Keratinocyte (primary cell): ENCODE results near the gene PPM1H. TPM values are rescaled to one million over a fixed set of nuclear protein-coding genes. Genes with fewer than 3 reads are reported as not detected.

ENCODE experiments used
- DNase-seq: peaks from one replicate; pipeline ENCODE4 v3.0.0-alpha.2; 2011; ENCODE audit warnings: low read depth, missing footprints, low spot score
- FAIRE-seq: peaks from 2 replicates; lab custom pipeline; 2011; peaks lifted over from hg19 to GRCh38; lab: Jason Lieb, UNC
- H2AFZ ChIP-seq: 2 replicates; pipeline ENCODE4 v1.6.0; 2012; ENCODE audit warnings: low read length, control low read depth, inconsistent platforms; ENCODE audit not compliant: control insufficient read depth
- H3K27ac ChIP-seq: 2 replicates; pipeline ENCODE4 v1.5.1; 2011; ENCODE audit warnings: low read length; ENCODE audit not compliant: control insufficient read depth, insufficient read depth
- H3K27me3 ChIP-seq: 3 replicates; pipeline ENCODE4 v1.6.0; 2011; ENCODE audit warnings: low read length; ENCODE audit not compliant: control insufficient read depth, insufficient read depth; ENCODE audit errors: extremely low read depth
- H3K36me3 ChIP-seq, 2 experiments: 2 replicates in 1 of 2; 3 replicates in 1 of 2; pipeline ENCODE4 v1.5.1; 2011; ENCODE audit warnings: low read length in 2 of 2, mild to moderate bottlenecking in 1 of 2; ENCODE audit not compliant: control insufficient read depth in 2 of 2, insufficient read depth in 2 of 2; ENCODE audit errors: extremely low read depth in 1 of 2
- H3K4me1 ChIP-seq: 3 replicates; pipeline ENCODE4 v1.5.1; 2011; ENCODE audit warnings: low read length; ENCODE audit not compliant: control insufficient read depth, insufficient read depth; ENCODE audit errors: extremely low read depth
- H3K4me2 ChIP-seq: 3 replicates; pipeline ENCODE4 v1.6.0; 2011; ENCODE audit warnings: low read depth, low read length; ENCODE audit not compliant: control insufficient read depth, insufficient read depth; ENCODE audit errors: extremely low read depth
- H3K4me3 ChIP-seq, 3 experiments: fragments of 200-600 bp in 1 of 3; sonication (generic) in 1 of 3; 2 replicates in 2 of 3; 3 replicates in 1 of 3; pipeline ENCODE4 v1.5.1; 2011 to 2016; ENCODE audit warnings: low read length in 3 of 3, mild to moderate bottlenecking in 3 of 3, control low read depth in 2 of 3, inconsistent platforms in 1 of 3, low read depth in 1 of 3, mixed read lengths in 1 of 3, mixed run types in 1 of 3, moderate library complexity in 1 of 3; ENCODE audit not compliant: control insufficient read depth in 2 of 3, insufficient read depth in 2 of 3; ENCODE audit errors: extremely low read depth in 1 of 3
- H3K79me2 ChIP-seq: 2 replicates; pipeline ENCODE4 v1.6.0; 2012; ENCODE audit warnings: low read length; ENCODE audit not compliant: control insufficient read depth, insufficient read depth
- H3K9ac ChIP-seq: 3 replicates; pipeline ENCODE4 v1.6.0; 2011; ENCODE audit warnings: low read length; ENCODE audit not compliant: control insufficient read depth, insufficient read depth; ENCODE audit errors: extremely low read depth
- H3K9me1 ChIP-seq: 3 replicates; pipeline ENCODE4 v1.6.0; 2011; ENCODE audit warnings: low read length; ENCODE audit not compliant: control insufficient read depth, insufficient read depth; ENCODE audit errors: extremely low read depth
- H3K9me3 ChIP-seq: 2 replicates; pipeline ENCODE4 v1.5.1; 2012; ENCODE audit warnings: low read depth, low read length; ENCODE audit not compliant: control insufficient read depth
- H4K20me1 ChIP-seq: 3 replicates; pipeline ENCODE4 v1.6.0; 2011; ENCODE audit warnings: low read length; ENCODE audit not compliant: control insufficient read depth, insufficient read depth; ENCODE audit errors: extremely low read depth
- EZH2 ChIP-seq: IDR thresholded peaks from one replicate; pipeline ENCODE4 v1.6.1; 2012; ENCODE audit warnings: inconsistent platforms, mild to moderate bottlenecking, low read length, moderate library complexity
- dilution Hi-C: fragments of 300-500 bp; cut with MboI; formaldehyde crosslinking; loops from one replicate; pipeline ENCODE4 v1.7.0; 2020; ENCODE audit warnings: low sequenced_read_pairs; ENCODE audit not compliant: extremely low pct_ligation_motif_present
- polyA plus RNA-seq, 5 experiments: library from polyadenylated mRNA; depleted of rRNA in 3 of 5; stranded (reverse) in 3 of 5; stranded (forward) in 1 of 5; unstranded in 1 of 5; fragments of >200 nt; gene quantifications; 1 replicate in 1 of 5; 2 replicates in 3 of 5; 3 replicates in 1 of 5; pipeline versions ENCODE4 v1.2.1 to v1.2.3, GENCODE V29; 2011 to 2012; ENCODE audit warnings: missing spikeins in 2 of 5, low read depth in 1 of 5, low replicate concordance in 1 of 5
- TF ChIP-seq, protein P1 (sequence below), 3 experiments: IDR thresholded peaks in 1 of 3; conservative IDR thresholded peaks in 1 of 3; optimal IDR thresholded peaks in 1 of 3; 2 replicates in 2 of 3; 3 replicates in 1 of 3; pipeline versions ENCODE3 to v1.5.1; 2011; ENCODE audit warnings: low read length in 3 of 3, mild to moderate bottlenecking in 3 of 3, moderate library complexity in 2 of 3, control low read depth in 1 of 3, inconsistent platforms in 1 of 3; ENCODE audit not compliant: insufficient read depth in 2 of 3; ENCODE audit errors: extremely low read depth in 1 of 3

Gene PPM1H
- polyA plus RNA-seq, 1 donor (not counting 4 experiments of a cell fraction or from before 2014, with no cell fraction given): 0.09 TPM

DNA sequence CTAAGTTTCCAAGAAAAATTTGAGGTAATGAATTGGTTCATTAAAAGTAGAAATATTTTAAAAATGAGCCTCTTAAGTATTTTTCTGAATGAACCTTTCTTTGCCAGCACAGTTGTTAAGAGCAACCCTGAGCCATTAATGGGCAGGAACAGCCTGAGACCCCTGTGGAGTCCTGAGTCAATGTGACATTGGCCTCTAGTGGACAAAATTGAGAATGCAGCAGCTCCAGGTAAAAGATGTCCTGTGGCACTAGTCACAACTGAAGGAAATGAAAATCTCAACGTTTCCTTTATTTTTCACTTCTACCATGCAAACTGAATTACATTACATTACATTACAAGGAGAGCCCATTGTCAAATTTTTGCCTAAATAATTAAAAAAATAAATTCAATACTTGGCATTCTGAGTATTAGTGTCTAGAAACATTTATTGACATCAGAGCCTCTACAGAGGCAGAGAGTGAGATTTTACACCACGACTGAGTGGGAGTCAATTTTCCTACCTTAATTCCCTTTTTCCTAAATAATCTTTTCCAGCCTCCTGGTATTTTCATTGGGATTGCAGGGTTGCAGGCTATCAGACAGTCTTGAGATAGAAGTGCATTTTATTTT lies 135.7 kb downstream of the PPM1H start:
- Histone ChIP-seq H3K9ac (no peak overlapping the region), H3K27me3 (no peaks in the 10 kb centered on the region), H3K4me1 (no peaks in the 10 kb centered on the region), H3K27ac (no peak overlapping the region), H2AFZ (no peak overlapping the region), H3K9me1 (no peaks in the 10 kb centered on the region), H3K36me3 (no peaks in the 10 kb centered on the region), H3K4me2 (no peak overlapping the region), H3K79me2 (no peaks in the 10 kb centered on the region), H3K9me3 (no peaks in the 10 kb centered on the region), H4K20me1 (no peaks in the 10 kb centered on the region), H3K4me3 (no peak overlapping the region)
- TF ChIP-seq, protein P1, sequence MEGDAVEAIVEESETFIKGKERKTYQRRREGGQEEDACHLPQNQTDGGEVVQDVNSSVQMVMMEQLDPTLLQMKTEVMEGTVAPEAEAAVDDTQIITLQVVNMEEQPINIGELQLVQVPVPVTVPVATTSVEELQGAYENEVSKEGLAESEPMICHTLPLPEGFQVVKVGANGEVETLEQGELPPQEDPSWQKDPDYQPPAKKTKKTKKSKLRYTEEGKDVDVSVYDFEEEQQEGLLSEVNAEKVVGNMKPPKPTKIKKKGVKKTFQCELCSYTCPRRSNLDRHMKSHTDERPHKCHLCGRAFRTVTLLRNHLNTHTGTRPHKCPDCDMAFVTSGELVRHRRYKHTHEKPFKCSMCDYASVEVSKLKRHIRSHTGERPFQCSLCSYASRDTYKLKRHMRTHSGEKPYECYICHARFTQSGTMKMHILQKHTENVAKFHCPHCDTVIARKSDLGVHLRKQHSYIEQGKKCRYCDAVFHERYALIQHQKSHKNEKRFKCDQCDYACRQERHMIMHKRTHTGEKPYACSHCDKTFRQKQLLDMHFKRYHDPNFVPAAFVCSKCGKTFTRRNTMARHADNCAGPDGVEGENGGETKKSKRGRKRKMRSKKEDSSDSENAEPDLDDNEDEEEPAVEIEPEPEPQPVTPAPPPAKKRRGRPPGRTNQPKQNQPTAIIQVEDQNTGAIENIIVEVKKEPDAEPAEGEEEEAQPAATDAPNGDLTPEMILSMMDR (optimal IDR thresholded peaks at IDR 0.05 in 1 of 3, IDR thresholded peaks at IDR 0.05 in 1 of 3, conservative IDR thresholded peaks at IDR 0.05 in 1 of 3; ENCODE audit: extremely low read depth in 1 of 3, insufficient read depth in 2 of 3, low read length in 3 of 3): peak; percentile 83 to 95 (median 88)
- no peak for TF ChIP-seq EZH2
- FAIRE-seq (peak; percentile 48), DNase-seq (peak; percentile 26)
- dilution Hi-C loops: loop anchor here (25.0 kb wide), 1 partner anchor 187 kb away; no protein-coding TSS in a partner anchor

DNA sequence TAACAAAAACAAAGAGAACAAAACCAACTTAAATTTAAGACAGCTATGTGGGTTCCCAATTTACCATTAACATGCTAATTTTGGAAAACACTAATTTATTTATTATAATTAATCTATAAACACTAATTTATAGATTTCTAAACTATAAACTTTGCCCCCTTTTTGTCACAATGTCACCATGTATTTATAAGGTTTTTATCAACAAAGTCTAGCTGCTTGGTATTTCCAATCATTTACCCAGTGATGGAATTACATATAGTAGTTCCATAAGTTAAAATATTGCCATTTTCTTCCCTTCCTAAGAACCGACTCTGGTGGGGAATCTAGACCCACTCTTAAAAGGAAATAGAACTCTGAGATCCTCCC lies 140.7 kb downstream of the PPM1H start:
- Histone ChIP-seq H3K79me2 (no peaks in the 10 kb centered on the region), H3K9me3 (no peaks in the 10 kb centered on the region), H3K4me2 (no peak overlapping the region), H3K27me3 (no peaks in the 10 kb centered on the region), H3K9me1 (no peaks in the 10 kb centered on the region), H3K4me3 (no peak overlapping the region), H3K27ac (no peak overlapping the region), H4K20me1 (no peaks in the 10 kb centered on the region), H2AFZ (peak overlapping the region; percentile 37), H3K36me3 (no peaks in the 10 kb centered on the region), H3K4me1 (no peaks in the 10 kb centered on the region), H3K9ac (no peak overlapping the region)
- DNase-seq (no peak), FAIRE-seq (no peak)
- TF ChIP-seq EZH2: no peak
- TF ChIP-seq, protein P1 (optimal IDR thresholded peaks at IDR 0.05 in 1 of 3, IDR thresholded peaks at IDR 0.05 in 1 of 3, conservative IDR thresholded peaks at IDR 0.05 in 1 of 3; ENCODE audit: extremely low read depth in 1 of 3, insufficient read depth in 2 of 3, low read length in 3 of 3): no peak
- dilution Hi-C loops: loop anchor here (25.0 kb wide), 1 partner anchor 182 kb away; no protein-coding TSS in a partner anchor
